Upper lobe of left lung (tissue), 4 donors: ENCODE data around the gene MPC1.

Experiments used
- CTCF ChIP-seq, 6 experiments: fragments of 450-650 bp in 4 of 6; fragments of 200-600 bp in 2 of 6; sonication (generic) in 2 of 6; IDR thresholded peaks; one replicate each; pipeline ENCODE4 v1.5.1; 2016 to 2019; ENCODE audit warnings: antibody characterized with exemption in 6 of 6
- POLR2A ChIP-seq, 4 donors: fragments of 450-650 bp; IDR thresholded peaks; one replicate each; pipeline ENCODE4 v1.5.1; 2016 to 2017; ENCODE audit warnings: antibody characterized with exemption in 4 of 4, mild to moderate bottlenecking in 2 of 4
- POLR2AphosphoS5 ChIP-seq, 2 donors: sonication (generic); formaldehyde crosslinking; IDR thresholded peaks; one replicate each; pipeline ENCODE4 v1.5.1; 2017; ENCODE audit warnings: antibody characterized with exemption in 2 of 2

DNA sequence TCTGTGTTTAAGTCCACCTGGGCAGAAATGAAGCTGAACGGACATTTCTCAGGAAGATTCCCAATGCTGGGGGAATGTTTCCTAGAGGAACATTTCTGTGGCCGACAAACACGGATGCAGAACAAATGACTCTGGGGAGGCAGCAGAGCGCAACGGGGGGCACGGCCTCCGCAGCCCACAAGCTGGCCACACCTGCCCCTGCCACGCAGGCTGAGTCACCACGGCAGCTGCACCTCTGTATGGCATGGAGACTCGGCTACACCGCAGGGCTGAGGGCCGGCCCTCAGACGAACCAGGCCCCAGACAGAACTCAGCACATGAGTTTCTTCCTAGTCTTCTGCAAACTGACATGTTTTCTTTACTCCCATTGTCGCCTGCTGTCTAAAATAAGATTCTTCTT is 64.5 kb downstream of the MPC1 start:
- no peak for TF ChIP-seq CTCF (IDR thresholded peaks at IDR 0.05)
- TF ChIP-seq POLR2A (IDR thresholded peaks at IDR 0.05): no peak
- TF ChIP-seq POLR2AphosphoS5 (IDR thresholded peaks at IDR 0.05): no peak
